Erythroblast (primary cell): Measurements from ENCODE around the gene DOCK9.

ENCODE experiments used
- GATA1 ChIP-seq: IDR thresholded peaks from 2 replicates; pipeline ENCODE4 v1.6.1; 2011; ENCODE audit warnings: low read depth, mild to moderate bottlenecking, control low read depth, low read length, moderate library complexity
- POLR2A ChIP-seq: IDR thresholded peaks from 2 replicates; pipeline ENCODE4 v1.6.1; 2011; ENCODE audit warnings: mild to moderate bottlenecking, low read length

DNA sequence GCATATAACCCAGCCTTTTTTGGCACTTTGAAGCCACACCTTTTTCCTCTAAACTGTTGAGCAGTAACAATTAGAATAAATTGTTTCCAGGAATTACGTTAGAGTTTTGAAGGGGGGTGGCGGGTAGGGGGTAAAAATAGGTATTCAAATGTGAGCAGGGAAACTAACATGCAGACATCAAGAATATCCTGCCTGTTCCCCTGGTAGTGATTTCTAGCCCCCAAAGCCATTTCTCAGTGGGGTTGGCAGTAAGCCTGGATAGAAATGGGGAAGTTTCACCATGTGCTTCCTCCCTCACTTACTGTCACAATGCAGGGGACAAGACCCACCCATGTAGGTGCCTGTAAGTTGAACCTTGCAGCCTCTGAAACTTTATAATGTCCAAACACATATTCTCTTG lies 3.8 kb downstream of the DOCK9 start:
- TF ChIP-seq POLR2A (no peak), GATA1 (no peak)
